ENCODE results near the gene TMEM134.

- TF ChIP-seq CTCF (IDR thresholded peaks at IDR 0.05) (no peak), ZSCAN20 (CRISPR knock-in tag; IDR thresholded peaks at IDR 0.05) (no peak), NPAS2 (CRISPR knock-in tag; IDR thresholded peaks at IDR 0.05; ENCODE audit: borderline replicate concordance) (no peak), RAD21 (conservative IDR thresholded peaks at IDR 0.05 in 1 of 2, IDR thresholded peaks at IDR 0.05 in 1 of 2) (no peak)
Measured at GRCh38 chr11:67457453-67457852, 11.6 kb downstream of the TMEM134 start.

Measured in A549 (cell line).